Eye (tissue), 1 donor: ENCODE data around the gene TASOR2.

ENCODE experiments used
- DNase-seq: peaks from one replicate; pipeline ENCODE4 v3.0.0-alpha.2; 2015

TASOR2 gene

DNA sequence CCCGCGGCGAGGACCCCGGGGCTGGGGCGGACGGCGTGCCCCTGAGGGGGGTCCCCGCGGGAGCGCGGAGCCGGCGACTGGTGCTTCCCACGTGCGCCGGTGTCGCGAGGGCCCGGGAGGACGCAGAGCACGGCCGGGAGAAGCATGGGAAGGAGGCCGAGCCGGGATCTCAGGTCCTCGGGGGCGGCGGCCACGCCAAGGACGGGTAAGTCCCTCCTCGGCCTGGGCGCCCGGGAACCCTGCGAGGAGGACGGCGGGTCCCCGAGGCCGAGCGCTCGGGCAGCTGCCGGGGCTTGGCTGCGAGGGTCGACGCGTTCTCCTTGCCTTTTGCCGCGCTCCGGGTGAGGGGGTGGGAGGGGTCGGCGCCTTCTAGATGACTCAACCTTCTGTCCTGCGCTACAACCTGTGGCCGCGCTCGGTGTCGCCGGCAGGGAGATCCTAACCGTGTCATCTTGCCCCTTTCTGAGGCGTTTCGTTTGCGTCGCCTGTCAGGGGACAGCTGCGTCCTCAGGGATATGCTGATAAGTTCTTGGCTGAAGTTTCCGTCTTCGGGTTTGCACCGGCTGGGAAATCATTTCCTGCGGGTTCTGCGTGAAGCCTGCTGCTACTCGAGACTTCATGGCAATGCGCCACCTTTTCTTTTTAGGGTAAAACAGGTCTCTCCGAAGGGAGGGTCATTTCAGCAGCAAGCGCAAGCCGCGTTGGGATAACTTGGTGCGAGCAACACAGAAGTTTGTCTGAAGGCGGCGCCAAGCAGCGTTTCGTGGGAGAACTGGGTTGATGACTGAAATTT is 529 bp downstream of the TASOR2 start:
- DNase-seq: peak; percentile 84

DNA sequence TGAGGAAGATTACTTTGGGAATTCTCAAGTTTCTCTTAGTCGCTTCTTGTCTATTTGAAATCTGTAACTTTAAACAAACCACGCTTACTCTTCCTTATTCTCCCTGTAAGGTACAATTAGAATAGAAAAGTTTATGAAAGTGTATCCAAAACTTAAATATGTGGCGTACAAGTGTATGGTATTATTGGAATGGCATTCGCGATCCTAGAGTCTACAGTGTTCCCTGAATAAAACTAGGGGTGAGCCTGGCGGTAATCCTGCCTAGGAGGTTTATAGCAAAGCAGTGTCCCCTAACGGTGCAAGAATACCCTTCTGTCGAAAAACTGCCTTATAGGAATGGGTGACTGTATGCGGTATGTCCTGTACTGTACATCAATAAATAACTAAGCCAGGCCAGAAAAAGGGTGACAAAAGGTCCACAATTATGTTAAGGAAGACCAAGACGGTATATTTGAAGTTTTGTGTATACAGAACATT is 1.2 kb downstream of the TASOR2 start:
- DNase-seq: no peak

DNA sequence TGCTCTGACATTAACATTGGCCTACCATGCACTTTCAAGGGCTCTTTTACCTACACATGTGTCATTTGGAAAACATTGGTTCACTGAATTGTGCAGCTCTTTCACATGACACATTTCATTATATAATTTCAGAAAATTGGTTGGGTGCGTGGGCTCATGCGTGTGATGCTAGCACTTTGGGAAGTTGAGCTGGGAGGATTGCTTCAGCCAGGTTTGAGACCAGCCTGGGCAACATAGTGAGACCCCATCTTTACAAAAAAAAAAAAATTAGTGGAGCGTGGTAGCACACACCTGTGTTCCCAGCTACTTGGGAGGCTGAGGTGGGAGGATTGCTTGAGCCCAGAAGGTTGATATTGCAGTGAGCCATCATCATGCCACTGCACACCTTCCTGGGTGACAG is 3.9 kb downstream of the TASOR2 start:
- DNase-seq: no peak

DNA sequence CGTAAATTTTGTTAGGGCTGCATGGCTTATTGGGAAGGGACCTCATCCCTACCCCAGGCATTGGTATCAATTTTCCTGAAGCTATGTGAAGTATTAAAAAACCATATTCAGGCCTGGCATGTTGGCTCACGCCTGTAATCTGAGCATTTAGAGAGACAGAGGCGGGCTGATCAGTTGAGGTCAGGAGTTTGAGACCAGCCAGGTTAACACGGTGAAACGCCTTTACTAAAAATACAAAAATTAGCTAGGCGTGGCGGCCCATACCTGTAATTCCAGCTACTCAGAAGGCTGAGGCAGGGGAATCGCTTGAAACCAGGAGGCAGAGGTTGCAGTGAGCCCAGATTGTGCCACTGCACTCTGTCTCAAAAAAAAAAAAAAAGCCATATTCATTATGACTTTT is 7.1 kb downstream of the TASOR2 start:
- DNase-seq: no peak

DNA sequence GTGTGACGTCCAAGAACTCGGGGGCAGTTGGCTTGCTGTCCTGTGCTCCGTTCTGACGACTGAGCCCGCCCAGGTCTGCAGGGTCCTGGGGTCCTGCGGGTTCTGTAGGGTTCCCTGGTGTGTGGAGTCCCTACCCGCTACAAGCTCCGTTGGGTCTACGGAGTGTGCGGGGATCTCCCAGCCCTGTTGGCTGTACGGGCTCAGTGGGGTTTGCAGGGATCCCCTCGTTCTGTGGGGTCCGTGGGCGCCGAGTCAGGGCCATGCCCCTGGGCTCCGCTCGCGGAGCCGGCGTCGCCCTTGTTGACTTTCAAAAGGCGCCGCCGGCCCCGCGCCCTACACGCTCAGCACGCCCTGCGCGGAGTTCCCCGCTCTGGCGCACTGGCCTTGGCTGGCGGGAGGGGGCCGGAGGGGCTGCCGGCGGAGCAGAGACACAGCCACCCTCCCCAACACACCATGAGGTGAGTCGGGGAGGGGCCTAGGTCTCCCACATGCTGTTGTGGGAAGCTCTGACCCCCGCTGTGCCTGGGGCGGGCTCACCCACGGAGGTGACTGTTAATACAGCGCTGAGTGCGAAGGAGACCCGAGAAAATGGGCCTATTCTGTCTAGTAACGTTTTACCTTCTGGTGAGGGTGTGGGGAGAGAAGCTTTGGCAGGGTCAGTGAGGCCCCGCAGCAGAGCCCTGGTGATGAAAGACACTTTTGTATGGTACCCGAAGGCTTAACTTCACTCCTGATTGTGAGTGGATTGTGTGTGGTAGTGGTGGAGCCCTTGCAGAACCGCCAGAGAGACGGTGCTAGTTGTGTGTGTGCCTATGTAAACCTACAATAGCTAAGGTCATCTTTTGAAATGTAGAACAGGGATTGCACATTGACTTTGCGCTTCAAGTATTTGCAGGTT is 8.1 kb downstream of the TASOR2 start:
- DNase-seq: peak; percentile 82

DNA sequence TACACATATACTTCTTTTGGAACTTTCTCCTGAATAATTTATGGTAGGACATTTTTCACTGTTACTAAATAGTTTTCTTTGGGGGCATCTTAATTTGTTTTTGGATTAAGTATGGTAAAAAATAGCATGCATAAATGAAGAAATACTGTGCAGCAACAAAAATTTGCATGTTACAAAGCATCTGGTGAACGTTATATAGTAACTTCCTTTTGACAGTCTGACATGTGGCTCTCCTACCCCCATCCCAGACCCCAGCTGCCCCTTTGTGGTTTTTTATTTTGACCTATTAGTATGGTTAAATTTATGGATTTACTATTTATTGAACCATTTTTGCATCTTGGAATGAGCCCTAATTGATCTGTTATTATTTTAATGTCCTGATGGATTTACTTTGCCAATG is 9.9 kb downstream of the TASOR2 start:
- no peak for DNase-seq

DNA sequence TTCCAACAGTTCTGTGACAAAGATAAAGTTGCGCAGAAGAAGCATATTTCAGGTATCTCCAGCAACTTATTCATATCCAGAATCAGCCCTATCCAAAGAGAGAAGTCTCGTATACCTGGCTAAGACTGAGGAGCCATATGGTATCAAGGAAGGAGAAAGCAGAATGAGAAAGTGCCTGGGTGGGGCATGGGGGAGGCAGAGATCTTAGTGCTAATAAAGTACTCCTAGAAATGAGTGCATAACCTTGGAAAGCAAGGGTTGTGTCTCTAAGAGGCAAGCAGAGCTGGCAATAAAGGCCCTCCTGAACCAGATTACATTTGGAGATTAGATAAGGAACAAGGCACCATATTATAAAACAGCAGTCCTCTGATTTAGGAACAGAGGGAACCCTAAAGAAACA is 12.7 kb downstream of the TASOR2 start:
- no peak for DNase-seq

DNA sequence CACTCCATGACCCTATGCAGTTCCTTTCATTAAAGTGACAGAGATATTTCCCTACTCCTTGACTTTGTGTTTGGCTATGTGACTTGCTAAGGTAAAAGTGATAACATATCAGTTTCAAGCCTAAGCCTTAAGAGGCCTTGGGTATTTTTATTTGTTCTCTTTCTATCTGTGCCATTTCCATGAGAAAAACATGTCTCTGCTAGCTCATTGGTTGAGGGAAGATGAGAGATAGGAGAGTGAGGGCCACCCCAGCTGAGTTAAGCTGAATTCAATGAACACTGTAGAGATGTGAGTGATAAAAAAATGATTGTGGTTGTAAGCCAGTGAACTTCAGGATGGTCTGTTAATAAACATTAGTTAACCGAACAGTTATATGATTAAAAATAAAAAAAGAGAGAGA is 13.4 kb downstream of the TASOR2 start:
- DNase-seq: no peak

DNA sequence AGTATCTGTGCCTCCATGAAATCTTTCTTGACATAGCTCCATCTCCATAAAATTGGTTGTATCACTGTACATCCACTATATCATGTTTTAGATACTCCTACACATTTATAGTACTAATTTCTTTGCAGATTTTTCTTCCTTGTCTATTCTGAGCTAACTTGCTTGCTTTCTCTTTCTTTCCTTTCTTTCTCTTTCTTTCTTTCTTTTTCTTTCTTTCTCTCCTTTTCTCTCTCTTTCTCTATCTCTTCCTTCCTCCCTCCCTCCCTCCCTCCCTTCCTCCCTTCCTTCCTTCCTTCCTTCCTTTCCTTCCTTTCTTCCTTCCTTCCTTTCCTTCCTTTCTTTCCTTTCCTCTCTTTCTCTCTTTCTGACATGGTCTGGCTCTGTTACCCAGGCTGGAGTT is 23.7 kb downstream of the TASOR2 start:
- no peak for DNase-seq

DNA sequence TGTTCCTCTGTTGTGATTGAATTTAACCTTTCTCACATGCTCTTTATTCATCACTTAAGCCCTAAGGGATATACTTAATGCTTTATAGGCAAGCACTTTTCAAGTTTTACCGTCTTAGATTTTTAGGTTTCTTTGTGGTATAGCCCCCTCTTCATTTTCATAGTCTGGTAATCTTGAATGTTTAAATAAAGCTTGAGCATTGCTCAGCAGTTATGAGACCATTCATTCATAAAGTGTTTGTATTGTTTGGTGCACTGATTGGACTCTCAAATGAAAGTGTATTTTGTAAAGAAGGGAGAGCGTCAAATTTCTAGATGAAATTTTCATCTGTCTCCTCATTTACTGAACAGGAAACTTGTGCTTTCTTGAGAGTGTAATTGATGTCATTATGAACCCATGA is 25.2 kb downstream of the TASOR2 start:
- DNase-seq: no peak

DNA sequence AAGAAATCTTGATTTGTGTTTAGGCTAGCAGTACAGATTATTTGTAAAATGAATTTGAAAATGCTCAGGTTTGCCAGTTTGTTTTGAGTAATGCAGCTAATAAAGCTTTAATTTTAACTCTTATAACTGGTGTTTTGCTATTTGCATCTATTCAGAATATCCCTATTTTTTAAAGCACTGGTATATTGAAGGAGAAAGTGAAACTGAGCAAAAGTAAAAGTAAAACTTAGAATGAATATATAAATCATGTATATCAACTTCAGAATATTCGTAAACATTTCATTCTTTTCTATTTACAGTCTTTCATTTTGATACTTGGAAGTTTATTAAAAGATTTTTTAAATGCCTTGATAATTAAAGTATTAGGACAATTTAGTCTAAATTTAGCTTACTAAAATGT is 26.2 kb downstream of the TASOR2 start:
- no peak for DNase-seq

DNA sequence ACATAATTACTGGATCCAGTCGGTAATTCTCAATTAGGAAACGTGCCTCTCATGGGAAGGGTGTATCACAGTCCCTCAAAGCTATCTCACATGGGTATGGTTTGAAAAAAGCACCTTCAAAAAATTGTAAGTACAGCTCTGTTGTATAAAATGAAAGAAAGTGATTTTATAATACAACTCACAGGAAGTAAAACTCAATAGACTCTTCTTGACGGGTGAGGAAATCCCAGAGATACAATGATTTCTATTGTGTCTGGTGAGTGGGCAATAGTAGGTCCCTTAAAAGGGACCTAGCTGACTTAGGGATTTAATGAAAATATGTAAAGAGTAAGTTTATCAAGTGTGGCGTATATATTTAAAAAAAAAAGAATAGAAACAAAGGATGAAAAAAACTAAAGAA is 27.0 kb downstream of the TASOR2 start:
- no peak for DNase-seq

DNA sequence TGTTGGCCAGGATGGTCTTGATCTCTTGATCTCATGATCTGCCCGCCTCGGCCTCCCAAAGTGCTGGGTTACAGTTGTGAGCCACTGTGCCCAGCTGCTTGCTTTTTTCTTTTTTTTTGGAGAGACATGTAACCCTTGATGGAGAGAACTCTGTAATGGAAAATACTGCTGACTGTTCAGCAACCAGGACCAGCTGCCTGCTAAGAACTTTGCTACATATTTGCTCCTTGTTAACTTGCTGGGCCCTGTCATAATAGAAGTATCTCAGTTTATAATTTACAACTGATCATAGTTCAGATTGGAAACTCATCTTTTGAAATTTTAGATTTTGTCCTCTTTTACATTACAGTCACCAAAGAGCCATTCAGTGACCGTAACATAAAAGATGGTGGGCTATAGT is 34.9 kb downstream of the TASOR2 start:
- DNase-seq: no peak

DNA sequence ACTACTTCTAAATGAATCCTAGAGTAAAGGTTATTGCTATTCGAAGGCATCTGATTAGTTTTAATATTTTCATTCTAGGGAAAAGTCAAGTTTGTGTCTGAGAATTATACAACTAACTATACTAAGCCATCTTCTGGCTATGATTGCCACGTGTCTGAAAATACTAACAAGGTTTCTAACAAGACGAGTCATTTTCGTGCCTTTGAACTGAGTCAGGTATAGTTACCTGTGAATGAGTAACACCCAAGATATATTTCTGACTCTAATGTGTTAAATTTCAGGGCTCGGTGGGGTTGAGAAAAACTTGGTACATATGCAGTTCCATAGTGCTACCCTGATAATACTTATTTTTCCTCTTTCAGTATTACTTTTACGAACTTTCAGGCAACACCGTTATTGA is 35.5 kb downstream of the TASOR2 start:
- DNase-seq: no peak

DNA sequence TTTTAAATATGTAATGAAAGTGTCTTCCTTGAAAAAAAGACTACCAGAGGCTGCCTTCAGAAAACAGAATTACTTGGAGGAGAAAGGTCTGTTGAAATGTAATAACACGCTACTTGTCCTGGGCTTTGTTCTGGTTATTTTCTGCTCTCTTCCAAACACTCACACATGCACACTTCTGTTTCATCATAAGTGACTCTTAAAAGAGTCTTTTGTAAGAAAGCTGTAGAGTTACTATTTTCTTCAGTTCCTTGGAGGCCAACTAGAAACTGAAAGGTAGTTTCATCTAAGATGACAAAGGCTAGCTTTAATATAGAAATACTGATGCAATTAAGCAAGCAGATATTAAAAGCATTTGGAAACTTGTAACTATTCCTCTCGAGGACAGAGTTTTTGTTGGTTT is 39.1 kb downstream of the TASOR2 start:
- DNase-seq: no peak

DNA sequence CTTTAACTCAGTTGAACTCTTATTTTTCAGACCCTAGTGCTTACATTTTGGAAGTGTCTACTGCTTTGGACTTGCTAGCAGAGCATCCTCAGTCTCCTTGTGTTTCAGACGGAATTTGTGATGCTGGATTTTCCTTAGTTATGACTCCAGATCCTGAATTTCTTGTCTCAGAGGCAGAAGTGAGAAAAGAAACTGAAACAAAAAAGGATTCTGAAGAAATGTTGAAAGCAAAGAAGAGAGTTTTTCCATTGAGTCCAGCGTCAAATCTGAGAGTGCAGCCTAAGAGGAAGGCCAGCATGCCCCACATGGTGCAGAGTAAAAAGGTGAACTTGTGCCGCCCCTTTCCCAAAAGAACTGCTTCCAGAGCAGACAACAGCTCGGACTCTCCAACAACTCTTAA is 46.1 kb downstream of the TASOR2 start:
- DNase-seq: no peak

DNA sequence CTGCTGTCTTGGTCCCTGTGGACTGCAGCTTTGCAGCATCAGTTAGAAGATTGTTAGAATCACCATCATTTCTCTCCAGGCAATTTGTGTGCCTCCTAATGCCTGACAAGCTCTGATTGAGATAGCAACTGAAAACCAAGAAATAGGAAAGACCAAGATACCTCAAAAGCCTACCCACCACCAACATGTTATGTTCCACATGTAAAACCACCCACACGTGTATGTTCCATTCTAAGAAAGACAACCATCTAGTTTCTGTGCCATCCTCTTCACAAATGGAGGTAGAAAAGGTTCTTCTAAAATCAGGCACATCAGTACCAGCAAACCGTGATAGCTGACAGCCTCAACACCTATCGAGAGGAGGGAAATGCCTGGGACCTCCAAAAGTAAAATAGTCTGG is 46.9 kb downstream of the TASOR2 start:
- no peak for DNase-seq

DNA sequence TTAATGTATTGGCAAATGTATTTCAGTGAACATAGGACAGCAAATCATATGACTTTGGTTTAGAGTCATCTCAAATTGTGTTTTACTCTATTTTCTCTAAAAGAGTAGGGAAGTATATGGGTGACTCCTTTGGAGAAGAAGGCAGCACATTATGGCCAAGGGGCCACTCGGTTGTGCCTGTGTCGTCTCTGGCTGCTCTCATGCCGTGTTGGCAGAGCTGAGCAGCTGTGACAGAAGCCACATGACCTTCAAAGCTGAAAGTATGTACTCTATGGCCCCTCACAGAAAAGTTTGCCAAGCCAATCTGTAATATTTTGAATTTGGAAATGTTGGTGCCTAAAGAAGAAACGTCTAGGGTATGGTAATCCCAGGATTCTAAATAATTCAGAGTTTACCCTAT is 47.5 kb downstream of the TASOR2 start:
- no peak for DNase-seq
